Ishikawa (cell line): ENCODE measurements around the gene RTN4RL1.

Experiments used
- CEBPB ChIP-seq: IDR thresholded peaks from 2 replicates; pipeline ENCODE4 v1.6.1; 2012
- CREB1 ChIP-seq: IDR thresholded peaks from 2 replicates; pipeline ENCODE4 v1.6.1; 2012; ENCODE audit warnings: low read depth
- EP300 ChIP-seq: IDR thresholded peaks from 2 replicates; pipeline ENCODE4 v1.6.1; 2012; ENCODE audit warnings: borderline replicate concordance
- FOXM1 ChIP-seq: IDR thresholded peaks from 2 replicates; pipeline ENCODE4 v1.6.1; 2012; ENCODE audit warnings: low read depth, borderline replicate concordance
- MAX ChIP-seq: IDR thresholded peaks from 2 replicates; pipeline ENCODE4 v1.6.1; 2012
- NFIC ChIP-seq: IDR thresholded peaks from 2 replicates; pipeline ENCODE4 v1.6.1; 2012
- RAD21 ChIP-seq: IDR thresholded peaks from 2 replicates; pipeline ENCODE4 v1.6.1; 2012; ENCODE audit warnings: low read depth
- TAF1 ChIP-seq: IDR thresholded peaks from 2 replicates; pipeline ENCODE4 v1.6.1; 2012; ENCODE audit warnings: low read depth, mild to moderate bottlenecking
- TCF12 ChIP-seq: IDR thresholded peaks from 2 replicates; pipeline ENCODE4 v1.6.1; 2012; ENCODE audit warnings: low read depth
- TEAD4 ChIP-seq: IDR thresholded peaks from 2 replicates; pipeline ENCODE4 v1.6.1; 2012
- YY1 ChIP-seq: IDR thresholded peaks from 2 replicates; pipeline ENCODE4 v1.6.1; 2012; ENCODE audit warnings: low read depth
- ZBTB7A ChIP-seq: IDR thresholded peaks from 2 replicates; pipeline ENCODE4 v1.6.1; 2012; ENCODE audit warnings: low read depth
- TF ChIP-seq, protein P1 (sequence below): IDR thresholded peaks from 2 replicates; pipeline ENCODE4 v1.6.1; 2012; ENCODE audit warnings: low read depth, mild to moderate bottlenecking

- TF ChIP-seq NFIC: no peak
- no peak for TF ChIP-seq CEBPB
- TF ChIP-seq CREB1: no peak
- no peak for TF ChIP-seq FOXM1
- no peak for TF ChIP-seq MAX
- no peak for TF ChIP-seq YY1
- no peak for TF ChIP-seq TCF12
- TF ChIP-seq RAD21: no peak
- TF ChIP-seq, protein P1, sequence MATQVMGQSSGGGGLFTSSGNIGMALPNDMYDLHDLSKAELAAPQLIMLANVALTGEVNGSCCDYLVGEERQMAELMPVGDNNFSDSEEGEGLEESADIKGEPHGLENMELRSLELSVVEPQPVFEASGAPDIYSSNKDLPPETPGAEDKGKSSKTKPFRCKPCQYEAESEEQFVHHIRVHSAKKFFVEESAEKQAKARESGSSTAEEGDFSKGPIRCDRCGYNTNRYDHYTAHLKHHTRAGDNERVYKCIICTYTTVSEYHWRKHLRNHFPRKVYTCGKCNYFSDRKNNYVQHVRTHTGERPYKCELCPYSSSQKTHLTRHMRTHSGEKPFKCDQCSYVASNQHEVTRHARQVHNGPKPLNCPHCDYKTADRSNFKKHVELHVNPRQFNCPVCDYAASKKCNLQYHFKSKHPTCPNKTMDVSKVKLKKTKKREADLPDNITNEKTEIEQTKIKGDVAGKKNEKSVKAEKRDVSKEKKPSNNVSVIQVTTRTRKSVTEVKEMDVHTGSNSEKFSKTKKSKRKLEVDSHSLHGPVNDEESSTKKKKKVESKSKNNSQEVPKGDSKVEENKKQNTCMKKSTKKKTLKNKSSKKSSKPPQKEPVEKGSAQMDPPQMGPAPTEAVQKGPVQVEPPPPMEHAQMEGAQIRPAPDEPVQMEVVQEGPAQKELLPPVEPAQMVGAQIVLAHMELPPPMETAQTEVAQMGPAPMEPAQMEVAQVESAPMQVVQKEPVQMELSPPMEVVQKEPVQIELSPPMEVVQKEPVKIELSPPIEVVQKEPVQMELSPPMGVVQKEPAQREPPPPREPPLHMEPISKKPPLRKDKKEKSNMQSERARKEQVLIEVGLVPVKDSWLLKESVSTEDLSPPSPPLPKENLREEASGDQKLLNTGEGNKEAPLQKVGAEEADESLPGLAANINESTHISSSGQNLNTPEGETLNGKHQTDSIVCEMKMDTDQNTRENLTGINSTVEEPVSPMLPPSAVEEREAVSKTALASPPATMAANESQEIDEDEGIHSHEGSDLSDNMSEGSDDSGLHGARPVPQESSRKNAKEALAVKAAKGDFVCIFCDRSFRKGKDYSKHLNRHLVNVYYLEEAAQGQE: no peak
- TF ChIP-seq TEAD4: no peak
- no peak for TF ChIP-seq EP300
- no peak for TF ChIP-seq ZBTB7A
- no peak for TF ChIP-seq TAF1
Measured at GRCh38 chr17:1898332-1898731, 126.8 kb downstream of the RTN4RL1 start.
